Caco-2 (cell line): ENCODE data around the gene PEX5L. TPM values are rescaled to one million over a fixed set of nuclear protein-coding genes. Genes with fewer than 3 reads are reported as not detected.

Experiments
- BruUV-seq: library from RNA; stranded (reverse); fragments of 400-500 nt; replicated peaks from 2 replicates; lab custom pipeline; 2021; lab: Mats Ljungman, UMichigan
- CTCF ChIA-PET: fragments of 300-600 bp; sonication (Branson Sonifier 250); formaldehyde crosslinking; loops from one replicate; lab custom pipeline; 2022; ENCODE audit warnings: antibody characterized with exemption; lab: Charles Lee
- POLR2A ChIA-PET: fragments of 300-600 bp; sonication (Branson Sonifier 250); formaldehyde crosslinking; loops from one replicate; lab custom pipeline; 2022; ENCODE audit warnings: antibody characterized with exemption; lab: Charles Lee
- DNase-seq, 2 experiments: peaks; one replicate each; pipeline versions ENCODE4 v3.0.0 to v3.0.0-alpha.2; 2020 to 2022
- H3K27me3 ChIP-seq: replicated peaks from 2 replicates; pipeline ENCODE4 v1.6.0; 2011; ENCODE audit warnings: low read length; ENCODE audit not compliant: control insufficient read depth, insufficient read depth
- H3K36me3 ChIP-seq: 2 replicates; pipeline ENCODE4 v1.5.1; 2011; ENCODE audit warnings: low read length; ENCODE audit not compliant: control insufficient read depth, insufficient read depth
- H3K4me1 ChIP-seq: fragments of 250-450 bp; sonication (Bioruptor Pico); 2 replicates; pipeline ENCODE4 v1.5.1; 2020; ENCODE audit warnings: mild to moderate bottlenecking
- H3K4me3 ChIP-seq: 2 replicates; pipeline ENCODE4 v1.5.1; 2011; ENCODE audit warnings: low read depth, mild to moderate bottlenecking, control low read depth, low read length
- H3K9me3 ChIP-seq: fragments of 250-450 bp; sonication (Bioruptor Pico); 2 replicates; pipeline ENCODE4 v1.5.1; 2020; ENCODE audit warnings: mild to moderate bottlenecking, moderate library complexity
- H3K27ac Mint-ChIP-seq: one replicate; pipeline ENCODE4 v1.8.0; 2022; ENCODE audit warnings: mixed read lengths; ENCODE audit not compliant: unreplicated experiment
- H3K27me3 Mint-ChIP-seq: one replicate; pipeline ENCODE4 v1.8.0; 2022; ENCODE audit warnings: mixed read lengths; ENCODE audit not compliant: insufficient read depth, unreplicated experiment
- H3K36me3 Mint-ChIP-seq: one replicate; pipeline ENCODE4 v1.8.0; 2022; ENCODE audit warnings: mild to moderate bottlenecking, mixed read lengths; ENCODE audit not compliant: insufficient read depth, unreplicated experiment
- H3K4me1 Mint-ChIP-seq: one replicate; pipeline ENCODE4 v1.8.0; 2022; ENCODE audit warnings: low read depth, mixed read lengths; ENCODE audit not compliant: unreplicated experiment
- H3K4me3 Mint-ChIP-seq: one replicate; pipeline ENCODE4 v1.8.0; 2022; ENCODE audit warnings: mild to moderate bottlenecking, moderate library complexity, mixed read lengths; ENCODE audit not compliant: unreplicated experiment
- H3K9me3 Mint-ChIP-seq: one replicate; pipeline ENCODE4 v1.8.0; 2022; ENCODE audit warnings: mixed read lengths; ENCODE audit not compliant: unreplicated experiment
- CTCF ChIP-seq, 2 experiments: fragments of 200-600 bp in 1 of 2; IDR thresholded peaks; 1 replicate in 1 of 2; 2 replicates in 1 of 2; pipeline versions ENCODE4 v1.5.1 to v1.8.0; 2011 to 2022; ENCODE audit warnings: antibody characterized with exemption in 1 of 2, control low read depth in 1 of 2, inconsistent platforms in 1 of 2, low read depth in 1 of 2, low read length in 1 of 2, mild to moderate bottlenecking in 1 of 2, moderate library complexity in 1 of 2; ENCODE audit not compliant: insufficient read depth in 1 of 2, severe bottlenecking in 1 of 2, unreplicated experiment in 1 of 2
- intact Hi-C: fragments of 100-400 bp; cut with micrococcal nuclease; formaldehyde crosslinking; loops from one replicate; pipeline ENCODE4 v1.10.0; 2022; ENCODE audit not compliant: unreplicated experiment
- total RNA-seq: library from RNA; stranded (reverse); gene quantifications from 2 replicates; pipeline ENCODE4 v1.2.3, GENCODE V29; 2022

The PEX5L gene
- total RNA-seq, 1 experiment from 2014 or later = not detected

GRCh38 chr3:180066598-180066997 is 29.9 kb upstream of the PEX5L start:
- Histone ChIP-seq H3K4me1 (no peaks in the 10 kb centered on the region), H3K9me3 (no peaks in the 10 kb centered on the region), H3K27me3 (no peaks in the 10 kb centered on the region), H3K36me3 (no peaks in the 10 kb centered on the region), H3K4me3 (no peak overlapping the region)
- intact Hi-C loops = no loop called here
- Mint-ChIP-seq H3K4me3 (no peak overlapping the region), H3K36me3 (no peaks in the 10 kb centered on the region), H3K9me3 (no peaks in the 10 kb centered on the region), H3K27ac (no peak overlapping the region), H3K4me1 (no peaks in the 10 kb centered on the region), H3K27me3 (peaks cover 2% of the 10 kb centered on the region)
- no peak for DNase-seq
- BruUV-seq = no TSS peak
- TF ChIP-seq CTCF (IDR thresholded peaks at IDR 0.05; ENCODE audit: insufficient read depth in 1 of 2, low read depth in 1 of 2, low read length in 1 of 2, severe bottlenecking in 1 of 2, unreplicated experiment in 1 of 2) = no peak
- ChIA-PET POLR2A (no interaction called here), CTCF (no interaction called here)

- no peaks in the 10 kb centered on the region for H3K9me3 ChIP-seq
- H3K9me3 Mint-ChIP-seq = no peaks in the 10 kb centered on the region
- TF ChIP-seq CTCF (IDR thresholded peaks at IDR 0.05; ENCODE audit: insufficient read depth in 1 of 2, low read depth in 1 of 2, low read length in 1 of 2, severe bottlenecking in 1 of 2, unreplicated experiment in 1 of 2) = no peak
- no peaks in the 10 kb centered on the region for H3K27me3 ChIP-seq
- intact Hi-C loops = no loop called here
- POLR2A ChIA-PET = no interaction called here
- no peaks in the 10 kb centered on the region for H3K36me3 ChIP-seq
- no peaks in the 10 kb centered on the region for H3K4me1 Mint-ChIP-seq
- H3K4me1 ChIP-seq = no peaks in the 10 kb centered on the region
- H3K4me3 ChIP-seq = no peak overlapping the region
- BruUV-seq = no TSS peak
- CTCF ChIA-PET = no interaction called here
- DNase-seq = no peak
- H3K36me3 Mint-ChIP-seq = no peaks in the 10 kb centered on the region
- no peak overlapping the region for H3K4me3 Mint-ChIP-seq
- H3K27ac Mint-ChIP-seq = no peak overlapping the region
- peaks cover 2% of the 10 kb centered on the region for H3K27me3 Mint-ChIP-seq
Observed at GRCh38 chr3:180063783-180064182, 27.0 kb upstream of the PEX5L start.

- CTCF ChIA-PET = no interaction called here
- Histone ChIP-seq H3K36me3 (no peaks in the 10 kb centered on the region), H3K9me3 (no peaks in the 10 kb centered on the region), H3K4me3 (no peak overlapping the region), H3K27me3 (no peaks in the 10 kb centered on the region), H3K4me1 (no peaks in the 10 kb centered on the region)
- Mint-ChIP-seq H3K4me3 (no peak overlapping the region), H3K9me3 (no peaks in the 10 kb centered on the region), H3K4me1 (no peaks in the 10 kb centered on the region), H3K27me3 (peaks cover 2% of the 10 kb centered on the region), H3K36me3 (no peaks in the 10 kb centered on the region), H3K27ac (no peak overlapping the region)
- intact Hi-C loops = no loop called here
- no peak for DNase-seq
- BruUV-seq = no TSS peak
- no peak for TF ChIP-seq CTCF (IDR thresholded peaks at IDR 0.05; ENCODE audit: insufficient read depth in 1 of 2, low read depth in 1 of 2, low read length in 1 of 2, severe bottlenecking in 1 of 2, unreplicated experiment in 1 of 2)
- POLR2A ChIA-PET = no interaction called here
Observed at GRCh38 chr3:180062771-180063170, 26.0 kb upstream of the PEX5L start.
